Measurements from ENCODE around the gene HTRA2.

Gene HTRA2

DNA sequence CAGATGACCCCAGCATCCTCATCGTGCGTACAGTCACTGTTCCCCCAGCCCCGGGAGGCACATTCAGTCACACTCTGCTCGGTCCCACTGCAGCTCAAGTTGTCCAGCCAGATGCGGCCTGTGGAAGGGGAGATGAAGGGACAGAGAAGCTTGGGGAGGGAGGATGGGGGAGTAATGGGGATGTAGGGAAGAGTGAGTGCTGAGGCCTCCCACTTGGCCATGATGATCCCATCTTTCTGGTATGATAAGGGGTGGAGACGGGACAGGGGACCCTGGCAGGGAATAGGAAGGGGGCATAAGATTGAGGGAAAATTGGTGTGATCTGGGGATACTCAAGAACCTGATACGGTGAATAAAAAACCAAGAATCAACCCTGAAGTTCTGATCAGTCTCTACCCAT is 20.5 kb downstream of the HTRA2 start:
- DNase-seq (ENCODE audit: low read depth), result no peak
- peak overlapping the region; percentile 77 for H3K4me3 ChIP-seq (ENCODE audit: low read depth, low read length)
- TF ChIP-seq, protein P1, sequence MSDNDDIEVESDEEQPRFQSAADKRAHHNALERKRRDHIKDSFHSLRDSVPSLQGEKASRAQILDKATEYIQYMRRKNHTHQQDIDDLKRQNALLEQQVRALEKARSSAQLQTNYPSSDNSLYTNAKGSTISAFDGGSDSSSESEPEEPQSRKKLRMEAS (IDR thresholded peaks at IDR 0.05; ENCODE audit: low read depth, low read length), result no peak
- TF ChIP-seq, protein P2, sequence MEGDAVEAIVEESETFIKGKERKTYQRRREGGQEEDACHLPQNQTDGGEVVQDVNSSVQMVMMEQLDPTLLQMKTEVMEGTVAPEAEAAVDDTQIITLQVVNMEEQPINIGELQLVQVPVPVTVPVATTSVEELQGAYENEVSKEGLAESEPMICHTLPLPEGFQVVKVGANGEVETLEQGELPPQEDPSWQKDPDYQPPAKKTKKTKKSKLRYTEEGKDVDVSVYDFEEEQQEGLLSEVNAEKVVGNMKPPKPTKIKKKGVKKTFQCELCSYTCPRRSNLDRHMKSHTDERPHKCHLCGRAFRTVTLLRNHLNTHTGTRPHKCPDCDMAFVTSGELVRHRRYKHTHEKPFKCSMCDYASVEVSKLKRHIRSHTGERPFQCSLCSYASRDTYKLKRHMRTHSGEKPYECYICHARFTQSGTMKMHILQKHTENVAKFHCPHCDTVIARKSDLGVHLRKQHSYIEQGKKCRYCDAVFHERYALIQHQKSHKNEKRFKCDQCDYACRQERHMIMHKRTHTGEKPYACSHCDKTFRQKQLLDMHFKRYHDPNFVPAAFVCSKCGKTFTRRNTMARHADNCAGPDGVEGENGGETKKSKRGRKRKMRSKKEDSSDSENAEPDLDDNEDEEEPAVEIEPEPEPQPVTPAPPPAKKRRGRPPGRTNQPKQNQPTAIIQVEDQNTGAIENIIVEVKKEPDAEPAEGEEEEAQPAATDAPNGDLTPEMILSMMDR (IDR thresholded peaks at IDR 0.05; ENCODE audit: low read depth, low read length), result no peak
- TF ChIP-seq MYC (IDR thresholded peaks at IDR 0.05; ENCODE audit: low read depth, low read length) (no peak), POLR2A (IDR thresholded peaks at IDR 0.05; ENCODE audit: extremely low read depth, insufficient read length) (no peak)

- H3K4me3 ChIP-seq (ENCODE audit: low read depth, low read length), result no peak overlapping the region
- TF ChIP-seq POLR2A (IDR thresholded peaks at IDR 0.05; ENCODE audit: extremely low read depth, insufficient read length) (no peak), MYC (IDR thresholded peaks at IDR 0.05; ENCODE audit: low read depth, low read length) (no peak)
- TF ChIP-seq, protein P1 (IDR thresholded peaks at IDR 0.05; ENCODE audit: low read depth, low read length), result no peak
- TF ChIP-seq, protein P2 (IDR thresholded peaks at IDR 0.05; ENCODE audit: low read depth, low read length), result no peak
- no peak for DNase-seq (ENCODE audit: low read depth)
These were observed 21.8 kb downstream of the HTRA2 start for GRCh38 chr2:74551530-74551929.

DNA sequence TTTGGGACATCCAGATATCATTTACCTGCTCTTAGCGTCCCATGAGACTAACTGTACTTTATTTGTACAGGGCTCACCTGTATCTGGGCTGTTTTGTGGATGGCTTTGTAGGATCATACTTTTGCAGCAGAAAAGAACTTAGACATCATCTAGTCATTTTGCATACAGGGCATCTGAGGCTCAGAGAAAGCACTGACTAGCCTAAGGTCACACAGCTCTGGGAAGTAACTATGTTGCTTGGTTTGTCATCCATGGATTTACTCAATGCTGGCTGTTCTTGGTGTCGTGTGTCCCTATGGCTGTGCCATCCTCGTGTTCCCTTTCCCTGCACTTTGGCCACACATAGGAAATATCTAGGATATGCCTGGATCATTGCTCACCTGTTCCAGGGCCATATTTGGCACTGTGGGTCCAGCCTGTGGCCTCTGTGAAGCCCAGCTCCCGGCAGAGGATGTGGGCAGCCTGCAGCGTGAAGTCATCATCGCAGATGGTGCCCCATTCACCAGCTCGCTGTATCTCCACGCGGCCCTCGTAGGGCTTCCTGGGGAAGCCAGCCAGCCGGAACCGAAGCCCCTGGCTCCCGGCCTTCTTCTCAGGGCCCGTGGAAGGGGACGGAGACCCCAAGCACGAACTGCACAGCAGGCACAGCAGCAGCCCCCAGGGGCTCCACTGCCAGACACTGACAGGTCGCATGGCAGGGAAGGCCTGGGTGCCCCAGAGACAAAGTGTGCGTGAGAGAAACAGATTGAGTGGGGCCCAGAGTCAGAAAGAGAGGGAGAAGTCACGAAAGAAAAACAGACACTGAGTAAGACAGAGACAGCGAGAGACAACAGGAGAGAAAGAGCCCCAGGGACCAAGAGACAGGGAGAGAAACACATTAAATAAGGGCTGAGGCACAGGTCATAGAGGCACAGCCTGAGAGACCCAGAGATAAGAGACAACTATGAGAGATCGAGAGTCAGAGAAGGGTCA is 22.5 kb downstream of the HTRA2 start:
- H3K4me3 ChIP-seq (ENCODE audit: low read depth, low read length), result no peak overlapping the region
- no peak for DNase-seq (ENCODE audit: low read depth)
- TF ChIP-seq, protein P1 (IDR thresholded peaks at IDR 0.05; ENCODE audit: low read depth, low read length), result no peak
- TF ChIP-seq MYC (IDR thresholded peaks at IDR 0.05; ENCODE audit: low read depth, low read length), result no peak
- no peak for TF ChIP-seq POLR2A (IDR thresholded peaks at IDR 0.05; ENCODE audit: extremely low read depth, insufficient read length)
- TF ChIP-seq, protein P2 (IDR thresholded peaks at IDR 0.05; ENCODE audit: low read depth, low read length), result no peak

DNA sequence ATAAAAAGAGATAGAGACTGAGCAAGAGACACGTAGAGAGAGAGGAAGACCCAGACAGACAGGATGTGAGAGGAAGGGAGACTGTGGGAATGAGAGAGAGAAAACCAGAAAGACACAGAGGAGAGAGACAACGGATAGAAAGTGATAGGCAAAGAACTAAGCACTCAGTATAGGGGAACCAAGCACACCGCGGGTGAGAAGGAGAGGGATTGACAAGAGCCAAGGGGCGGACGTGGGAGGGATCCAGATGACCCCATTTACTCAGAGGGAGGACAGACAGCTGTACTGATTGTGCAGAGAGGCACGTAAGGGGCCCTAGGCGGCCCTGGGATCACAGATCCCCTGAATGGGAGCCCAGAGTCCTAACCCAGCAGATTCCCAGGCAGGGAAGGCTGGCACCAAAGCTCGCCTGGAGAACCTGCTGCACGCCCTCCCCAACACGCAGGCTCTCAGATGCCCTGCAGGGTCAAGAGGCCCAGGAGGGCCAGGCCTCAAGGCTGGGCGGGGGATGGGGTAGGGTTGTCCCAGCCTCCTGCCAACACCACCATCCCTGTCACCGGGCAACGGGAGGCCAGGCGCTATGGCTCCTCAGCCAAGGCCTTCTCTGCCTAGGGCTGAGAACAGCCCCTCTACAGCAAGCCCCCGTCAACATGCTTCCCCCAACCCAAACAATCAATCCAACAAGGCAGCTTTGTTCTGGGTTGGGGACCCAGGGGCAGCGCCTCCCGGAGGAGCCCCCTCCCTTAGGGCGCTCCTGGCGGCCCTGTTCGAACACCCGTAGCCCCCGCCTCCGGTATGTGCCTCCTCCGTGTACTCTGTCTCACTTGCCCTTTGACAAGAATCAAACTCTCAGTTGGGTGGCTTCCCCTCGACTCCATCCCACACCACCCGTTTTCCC is 23.4 kb downstream of the HTRA2 start:
- peak; percentile 52 for DNase-seq (ENCODE audit: low read depth)
- TF ChIP-seq, protein P2 (IDR thresholded peaks at IDR 0.05; ENCODE audit: low read depth, low read length), result no peak
- TF ChIP-seq MYC (IDR thresholded peaks at IDR 0.05; ENCODE audit: low read depth, low read length) (no peak), POLR2A (IDR thresholded peaks at IDR 0.05; ENCODE audit: extremely low read depth, insufficient read length) (no peak)
- TF ChIP-seq, protein P1 (IDR thresholded peaks at IDR 0.05; ENCODE audit: low read depth, low read length), result no peak
- peak overlapping the region; percentile 8 for H3K4me3 ChIP-seq (ENCODE audit: low read depth, low read length)

GRCh38 chr2:74553892-74554819 is 24.4 kb downstream of the HTRA2 start, which contains the start of the genes DOK1 and LOXL3:
Gene DOK1 (plus strand): TSS chr2:74554720. CDS start chr2:74554755, 35 bp downstream.
Gene LOXL3 (minus strand): TSS chr2:74553942. CDS start chr2:74552634, 1,308 bp downstream.
- TF ChIP-seq, protein P1 (IDR thresholded peaks at IDR 0.05; ENCODE audit: low read depth, low read length), result no peak
- TF ChIP-seq POLR2A (IDR thresholded peaks at IDR 0.05; ENCODE audit: extremely low read depth, insufficient read length), result peak; percentile 40
- TF ChIP-seq MYC (IDR thresholded peaks at IDR 0.05; ENCODE audit: low read depth, low read length), result no peak
- TF ChIP-seq, protein P2 (IDR thresholded peaks at IDR 0.05; ENCODE audit: low read depth, low read length), result no peak
- peak; percentile 86 for DNase-seq (ENCODE audit: low read depth)
- H3K4me3 ChIP-seq (ENCODE audit: low read depth, low read length), result peak within 1 kb of the TSS; percentile 96
